Rectal smooth muscle tissue (tissue), 1 donor: Measurements from ENCODE around the gene FAM107B.

Experiments
- H3K27ac ChIP-seq: one replicate; pipeline ENCODE4 v1.7.0; 2013; ENCODE audit warnings: low read depth, low read length, inconsistent platforms
- H3K27me3 ChIP-seq: one replicate; pipeline ENCODE4 v1.7.0; 2013; ENCODE audit warnings: low read length; ENCODE audit not compliant: control insufficient read depth, insufficient read depth
- H3K36me3 ChIP-seq: one replicate; pipeline ENCODE4 v1.7.0; 2013; ENCODE audit warnings: low read length; ENCODE audit not compliant: control insufficient read depth, insufficient read depth
- H3K4me1 ChIP-seq: one replicate; pipeline ENCODE4 v1.7.0; 2013; ENCODE audit warnings: low read length; ENCODE audit not compliant: control insufficient read depth, insufficient read depth
- H3K4me3 ChIP-seq: one replicate; pipeline ENCODE4 v1.7.0; 2013; ENCODE audit warnings: low read length
- H3K9ac ChIP-seq: one replicate; pipeline ENCODE4 v1.7.0; 2013; ENCODE audit warnings: low read length

FAM107B gene

DNA sequence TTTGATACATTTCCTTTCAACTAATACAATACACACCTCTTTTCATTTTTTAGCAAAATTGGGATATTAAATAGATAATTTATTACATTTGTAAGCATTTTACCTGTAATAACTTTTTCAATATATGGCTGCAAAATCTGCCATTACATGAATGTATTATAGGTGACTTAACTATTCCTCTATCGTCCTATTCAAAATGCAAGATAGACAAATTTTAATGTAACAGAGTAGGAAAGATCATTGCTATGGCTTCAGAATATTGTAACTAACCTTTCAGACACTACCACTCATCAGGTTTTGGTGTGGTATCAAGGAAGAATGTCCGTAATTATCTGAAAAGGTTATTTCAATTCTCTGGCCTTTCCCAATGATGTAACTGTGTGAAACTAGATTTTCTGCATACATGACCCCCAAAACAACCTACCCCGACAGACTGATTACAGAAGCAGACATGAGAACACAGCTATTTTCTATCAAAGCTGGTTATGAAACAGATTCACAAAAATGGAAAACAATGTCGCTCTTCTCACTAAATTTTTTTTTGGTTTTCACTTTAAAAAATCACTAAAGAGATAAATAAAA lies 211.2 kb downstream of the FAM107B start:
- Histone ChIP-seq H3K9ac (no peak overlapping the region), H3K36me3 (no peaks in the 10 kb centered on the region), H3K27ac (no peak overlapping the region), H3K27me3 (no peaks in the 10 kb centered on the region), H3K4me3 (no peak overlapping the region), H3K4me1 (no peaks in the 10 kb centered on the region)

DNA sequence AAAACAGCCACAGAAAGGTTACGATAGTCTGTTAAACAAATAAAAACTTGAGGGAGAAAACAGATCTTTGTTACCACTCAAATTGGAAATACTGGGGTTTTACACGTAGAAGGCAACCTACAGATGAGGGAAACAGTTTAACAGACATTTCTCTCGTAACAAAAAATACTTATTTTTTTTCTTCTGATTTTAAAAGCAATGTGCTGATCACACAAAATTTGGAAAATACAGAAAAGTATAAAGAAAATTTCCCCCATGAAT lies 211.7 kb downstream of the FAM107B start:
- Histone ChIP-seq H3K36me3 (no peaks in the 10 kb centered on the region), H3K4me1 (no peaks in the 10 kb centered on the region), H3K27ac (no peak overlapping the region), H3K4me3 (no peak overlapping the region), H3K9ac (no peak overlapping the region), H3K27me3 (no peaks in the 10 kb centered on the region)

DNA sequence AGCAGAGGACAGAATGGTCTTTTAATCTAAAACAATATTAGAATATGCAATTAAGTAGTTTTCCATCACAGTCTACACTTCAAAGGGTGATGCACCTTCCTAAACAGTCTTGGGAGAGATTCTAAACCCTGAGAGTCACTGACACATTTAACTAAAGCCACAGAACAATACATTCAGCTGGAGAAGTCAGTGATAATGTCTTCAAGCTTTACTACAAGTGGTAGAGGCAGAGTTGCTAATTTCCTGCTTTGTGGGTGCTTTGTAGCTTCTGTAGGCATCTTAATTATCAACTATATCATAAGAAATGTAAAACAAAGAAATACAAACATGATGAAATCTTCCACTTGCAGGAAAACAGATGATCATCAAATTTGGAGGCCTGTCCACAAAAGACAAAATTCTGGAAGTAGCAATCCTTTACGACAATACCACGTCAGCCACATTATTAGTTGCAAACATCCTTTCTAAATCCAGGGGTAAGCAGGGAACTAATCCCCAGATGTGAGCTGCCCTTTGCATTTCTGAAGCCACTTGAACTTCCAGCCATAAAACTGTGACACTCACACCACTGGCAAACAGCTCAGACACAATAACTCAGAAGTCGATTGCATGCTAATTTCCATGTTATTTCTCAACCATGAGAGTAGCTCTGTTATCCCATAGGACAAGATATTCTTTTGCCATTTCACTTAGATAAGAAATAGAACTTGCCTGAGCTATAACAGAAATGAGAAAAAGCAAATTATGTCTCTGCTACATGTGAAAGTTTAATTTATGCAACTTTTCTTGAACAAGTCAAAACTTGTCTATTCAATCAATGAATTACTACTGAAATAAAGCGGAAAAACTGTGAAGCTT lies 212.2 kb downstream of the FAM107B start:
- no peak overlapping the region for H3K27ac ChIP-seq
- no peak overlapping the region for H3K9ac ChIP-seq
- no peaks in the 10 kb centered on the region for H3K4me1 ChIP-seq
- no peaks in the 10 kb centered on the region for H3K36me3 ChIP-seq
- no peak overlapping the region for H3K4me3 ChIP-seq
- H3K27me3 ChIP-seq = no peaks in the 10 kb centered on the region

DNA sequence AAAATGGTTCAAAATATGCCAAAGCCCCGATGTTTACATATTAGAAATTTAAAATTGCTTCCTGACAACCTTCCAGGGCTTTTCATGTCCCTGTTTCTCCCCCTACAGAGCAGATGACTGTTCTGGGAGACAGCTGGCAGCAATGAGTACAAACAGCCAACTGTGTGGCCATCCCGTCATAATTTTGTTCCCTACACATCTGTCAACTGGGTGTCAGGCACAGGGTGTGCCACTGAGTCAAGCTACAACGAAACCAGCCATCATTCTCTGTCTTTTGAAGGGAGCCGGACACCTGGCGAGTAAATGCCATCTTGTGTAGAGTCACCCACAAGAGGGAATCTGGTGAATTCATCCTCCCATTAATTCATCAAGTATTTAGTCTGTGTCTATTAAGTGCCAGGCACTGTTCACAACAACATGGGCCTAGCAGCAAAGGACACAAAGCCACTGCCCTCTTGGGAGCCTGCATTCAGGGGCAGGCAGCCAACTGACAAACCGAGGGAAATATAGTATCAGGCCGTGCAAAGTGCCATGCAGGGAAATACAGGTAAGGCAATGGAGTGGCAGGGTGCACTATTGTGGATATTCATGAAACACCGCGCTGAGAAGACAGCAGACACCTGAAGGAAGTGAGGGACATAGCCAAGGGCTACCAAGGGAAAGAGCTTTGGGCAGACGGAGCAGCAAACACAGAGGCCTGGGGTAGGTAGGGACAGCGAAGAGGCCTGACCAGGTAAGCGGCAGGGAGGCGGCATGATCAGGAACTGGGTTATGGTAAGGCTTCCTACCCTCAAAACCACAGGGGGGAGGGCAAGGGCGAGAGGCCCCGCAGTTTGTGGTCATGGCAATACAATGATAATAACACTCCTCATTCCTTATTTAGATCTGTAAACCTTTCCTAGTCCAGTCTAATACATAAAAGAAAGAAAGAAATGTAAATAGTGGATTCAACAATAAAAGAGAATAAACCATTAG lies 213.6 kb downstream of the FAM107B start:
- H3K27me3 ChIP-seq = no peaks in the 10 kb centered on the region
- H3K4me1 ChIP-seq = no peaks in the 10 kb centered on the region
- no peak overlapping the region for H3K4me3 ChIP-seq
- no peak overlapping the region for H3K27ac ChIP-seq
- no peak overlapping the region for H3K9ac ChIP-seq
- H3K36me3 ChIP-seq = no peaks in the 10 kb centered on the region

DNA sequence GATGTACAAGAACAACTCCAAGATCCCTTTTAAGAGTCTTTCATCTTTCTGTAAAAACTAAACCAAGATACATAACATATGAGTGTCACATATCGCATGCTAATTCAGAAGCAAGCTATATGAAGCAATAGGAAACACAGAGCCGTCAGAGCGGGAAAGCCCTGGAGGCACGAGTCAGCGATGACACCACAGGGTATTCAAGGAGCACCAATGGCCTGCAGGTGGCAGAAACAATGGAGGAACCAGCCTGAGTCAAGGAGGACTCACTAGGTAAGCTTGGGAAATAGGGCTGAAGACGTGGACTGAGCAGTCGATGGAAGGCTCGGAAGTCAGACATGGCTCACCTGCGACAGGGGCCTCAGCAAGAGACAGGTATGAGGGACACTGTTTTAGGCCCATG lies 214.4 kb downstream of the FAM107B start:
- Histone ChIP-seq H3K9ac (no peak overlapping the region), H3K4me3 (no peak overlapping the region), H3K4me1 (no peaks in the 10 kb centered on the region), H3K27ac (no peak overlapping the region), H3K36me3 (no peaks in the 10 kb centered on the region), H3K27me3 (no peaks in the 10 kb centered on the region)

DNA sequence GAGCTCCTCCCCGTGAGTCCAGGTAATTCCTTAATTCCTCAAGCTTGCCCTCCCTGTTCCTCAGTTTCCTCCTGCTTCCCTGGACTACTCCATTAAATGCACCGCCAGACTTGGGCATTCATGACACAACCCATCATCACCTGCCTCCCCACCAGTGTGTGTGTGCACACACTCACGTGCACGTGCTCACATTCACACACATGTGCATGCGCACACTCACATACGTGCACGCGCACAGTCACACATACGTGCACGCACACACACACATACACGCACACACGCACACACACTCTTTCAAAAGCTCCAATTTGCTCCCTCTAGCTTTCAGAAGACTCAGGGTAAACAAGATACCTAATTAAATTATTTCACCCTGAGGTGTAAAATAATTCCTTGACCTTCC lies 216.7 kb downstream of the FAM107B start:
- H3K4me1 ChIP-seq = no peaks in the 10 kb centered on the region
- H3K27me3 ChIP-seq = no peaks in the 10 kb centered on the region

DNA sequence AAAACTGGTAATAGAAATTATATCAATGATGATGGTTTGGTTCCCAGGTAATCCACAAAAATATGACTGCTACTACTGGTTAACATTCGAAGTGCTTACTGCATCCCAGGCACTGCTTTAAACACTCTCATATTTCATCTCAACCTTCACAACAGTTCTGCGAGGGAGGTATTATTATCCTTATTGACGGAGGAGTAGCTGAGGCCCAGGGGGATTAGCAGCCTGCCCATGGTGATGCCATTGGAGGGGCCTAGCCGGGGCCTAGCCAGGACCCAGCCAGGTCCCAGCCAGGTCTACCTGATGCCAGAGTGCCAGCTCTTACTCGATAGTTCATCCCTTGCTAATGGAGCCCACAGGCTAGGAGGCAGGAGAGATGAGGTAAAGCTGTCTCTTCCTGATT lies 217.1 kb downstream of the FAM107B start:
- H3K9ac ChIP-seq = no peak overlapping the region
- no peak overlapping the region for H3K27ac ChIP-seq
- no peaks in the 10 kb centered on the region for H3K4me1 ChIP-seq
- H3K4me3 ChIP-seq = no peak overlapping the region
- no peaks in the 10 kb centered on the region for H3K36me3 ChIP-seq
- no peaks in the 10 kb centered on the region for H3K27me3 ChIP-seq

More for the DNA sequence above, 216.7 kb downstream of the FAM107B start:
- no peak overlapping the region for H3K9ac ChIP-seq
- no peak overlapping the region for H3K27ac ChIP-seq
- H3K4me3 ChIP-seq = no peak overlapping the region
- no peaks in the 10 kb centered on the region for H3K36me3 ChIP-seq

DNA sequence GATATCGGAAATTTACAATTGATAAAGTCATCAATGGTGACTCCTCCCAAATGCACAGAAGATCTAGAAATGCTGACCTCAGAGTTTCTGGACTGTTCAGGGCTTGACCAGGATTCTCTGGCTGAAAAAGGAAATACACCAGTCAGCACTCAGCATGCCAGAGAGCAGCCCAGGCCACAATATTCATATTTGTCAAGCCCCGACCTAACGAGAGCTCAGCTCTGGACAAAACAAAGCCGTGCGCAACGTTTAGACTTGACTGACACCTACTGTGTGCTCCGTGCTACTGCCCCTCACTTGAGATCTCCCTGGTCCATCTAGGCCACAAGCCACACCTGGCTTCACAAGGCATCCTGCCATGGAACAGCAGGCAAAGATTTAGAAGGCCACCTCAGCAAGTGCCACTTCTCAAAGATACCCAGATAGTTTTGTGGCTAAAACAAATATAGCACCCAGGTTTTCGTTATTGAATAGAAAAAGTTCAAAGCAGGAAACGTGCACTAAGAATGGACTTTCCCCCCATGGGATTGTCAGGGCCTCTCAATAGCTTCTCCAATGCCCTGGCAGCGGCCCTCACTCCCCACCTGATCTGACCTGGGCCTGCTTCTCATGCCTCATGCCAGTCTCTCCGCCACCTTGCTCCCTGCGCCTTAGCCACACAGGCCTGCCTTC lies 218.3 kb downstream of the FAM107B start:
- no peak overlapping the region for H3K27ac ChIP-seq
- no peaks in the 10 kb centered on the region for H3K4me1 ChIP-seq
- H3K4me3 ChIP-seq = no peak overlapping the region
- H3K36me3 ChIP-seq = no peaks in the 10 kb centered on the region
- H3K9ac ChIP-seq = no peak overlapping the region
- H3K27me3 ChIP-seq = no peaks in the 10 kb centered on the region

DNA sequence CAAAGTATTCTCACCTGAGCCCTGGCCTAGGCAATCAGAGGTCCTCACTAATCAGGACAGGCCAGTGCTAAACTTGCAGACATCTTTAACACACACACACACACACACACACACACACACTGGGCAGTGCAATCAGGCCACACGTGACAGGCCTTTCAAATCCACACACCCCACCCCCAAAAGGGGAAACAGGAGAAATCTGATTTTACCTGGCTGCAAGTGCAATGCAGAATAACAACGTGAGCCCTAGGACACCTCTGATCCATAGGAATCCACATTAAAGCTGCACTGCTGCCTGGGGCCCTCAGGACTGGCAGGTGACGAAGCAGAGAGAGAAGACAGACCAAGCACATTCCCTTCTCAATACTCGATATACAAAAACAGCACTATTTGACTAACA lies 218.9 kb downstream of the FAM107B start:
- Histone ChIP-seq H3K4me1 (no peaks in the 10 kb centered on the region), H3K4me3 (no peak overlapping the region), H3K27me3 (no peaks in the 10 kb centered on the region), H3K36me3 (no peaks in the 10 kb centered on the region), H3K27ac (no peak overlapping the region), H3K9ac (no peak overlapping the region)

DNA sequence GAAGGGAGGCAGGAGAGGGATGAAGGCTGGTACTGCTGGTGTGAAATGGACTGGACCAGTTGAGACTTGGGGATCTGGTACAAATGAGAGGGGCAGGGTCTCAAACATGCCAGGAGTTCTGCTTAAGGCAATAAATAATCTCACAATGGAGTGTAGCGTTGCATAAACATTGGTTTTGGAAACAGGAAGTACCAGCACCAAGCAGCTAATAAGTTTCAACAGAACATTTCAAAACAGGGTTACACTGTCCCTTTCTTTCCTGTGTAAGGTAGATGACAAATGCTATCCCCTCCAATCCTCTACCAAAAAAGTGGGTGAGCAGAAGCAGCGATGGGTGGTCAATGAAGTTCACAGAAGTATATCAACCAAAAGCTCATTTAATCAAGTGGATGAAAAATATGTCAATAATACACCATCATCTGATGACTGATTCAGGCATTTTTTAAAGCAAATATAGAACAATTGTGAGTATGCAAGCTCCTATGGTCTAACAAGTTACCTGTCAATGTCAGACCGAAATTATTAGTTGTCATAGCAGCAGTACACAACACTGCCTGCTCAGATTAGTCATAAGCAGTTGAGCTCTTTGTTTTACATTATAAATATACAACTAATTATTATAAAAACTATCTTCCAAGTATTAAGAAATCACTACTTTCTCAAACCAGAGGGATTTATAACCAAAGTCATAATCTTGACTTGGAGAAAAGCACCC lies 220.0 kb downstream of the FAM107B start:
- no peak overlapping the region for H3K27ac ChIP-seq
- H3K27me3 ChIP-seq = no peaks in the 10 kb centered on the region
- H3K9ac ChIP-seq = no peak overlapping the region
- H3K4me1 ChIP-seq = no peaks in the 10 kb centered on the region
- H3K4me3 ChIP-seq = no peak overlapping the region
- no peaks in the 10 kb centered on the region for H3K36me3 ChIP-seq

DNA sequence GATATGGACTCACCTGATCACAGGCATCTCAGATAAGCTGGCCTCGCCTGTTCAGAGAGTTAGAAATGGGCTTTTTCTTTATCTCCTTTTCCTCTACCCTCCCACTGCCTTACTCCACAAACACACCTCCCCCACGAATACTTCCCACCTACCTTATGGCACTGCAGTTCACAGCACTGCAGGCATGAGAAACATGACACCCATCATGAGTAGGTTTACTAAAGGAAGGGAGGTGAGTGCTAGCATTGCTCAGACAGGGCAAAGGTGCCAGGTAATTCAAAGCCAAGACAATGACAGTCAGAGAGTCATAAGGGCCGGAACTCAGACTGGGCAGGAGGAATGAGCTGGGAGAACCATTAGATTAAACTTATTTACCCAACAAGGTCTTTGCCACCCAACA lies 220.6 kb downstream of the FAM107B start:
- no peaks in the 10 kb centered on the region for H3K27me3 ChIP-seq
- no peak overlapping the region for H3K4me3 ChIP-seq
- no peaks in the 10 kb centered on the region for H3K4me1 ChIP-seq
- no peak overlapping the region for H3K9ac ChIP-seq
- no peak overlapping the region for H3K27ac ChIP-seq
- H3K36me3 ChIP-seq = no peaks in the 10 kb centered on the region

DNA sequence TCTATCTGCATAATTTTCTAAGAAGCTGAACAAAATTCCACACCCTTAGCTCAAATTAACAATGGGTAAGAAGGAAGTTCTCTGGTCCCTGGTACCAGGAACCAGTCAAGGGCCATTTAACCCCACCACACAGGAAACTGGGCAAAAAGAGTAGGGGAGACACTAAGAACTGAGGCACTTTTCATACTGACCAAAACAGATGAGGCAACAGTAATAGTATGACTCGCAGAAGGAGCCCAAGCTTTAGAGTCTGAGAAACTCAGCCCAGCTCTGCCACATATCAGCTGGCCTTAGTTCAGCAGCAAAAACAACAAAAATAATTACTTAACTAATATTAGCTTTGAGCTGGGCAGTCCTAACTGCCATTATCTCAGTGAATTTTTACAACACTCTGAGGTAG lies 221.2 kb downstream of the FAM107B start:
- Histone ChIP-seq H3K36me3 (no peaks in the 10 kb centered on the region), H3K27ac (no peak overlapping the region), H3K4me1 (no peaks in the 10 kb centered on the region), H3K27me3 (no peaks in the 10 kb centered on the region), H3K4me3 (no peak overlapping the region), H3K9ac (no peak overlapping the region)
